H1 (cell line): ENCODE measurements around the gene PLTP.

ENCODE experiments used
- CEBPB ChIP-seq: IDR thresholded peaks from 2 replicates; pipeline ENCODE4 v1.6.1; 2012; ENCODE audit warnings: low read depth, low read length
- CREB1 ChIP-seq: IDR thresholded peaks from 2 replicates; pipeline ENCODE4 v1.6.1; 2012; ENCODE audit warnings: inconsistent platforms
- EZH2 ChIP-seq: fragments of 200-600 bp; sonication (generic); IDR thresholded peaks from 2 replicates; pipeline ENCODE4 v1.7.1; 2012; ENCODE audit warnings: low read depth, mild to moderate bottlenecking, moderate library complexity, low read length, inconsistent platforms; ENCODE audit not compliant: severe bottlenecking
- KDM1A ChIP-seq: fragments of 200-600, 300-600 bp; sonication (generic); IDR thresholded peaks from 2 replicates; pipeline ENCODE4 v1.7.1; 2016; ENCODE audit warnings: mild to moderate bottlenecking, low read length, borderline replicate concordance
- KDM5A ChIP-seq: fragments of 200-600 bp; IDR thresholded peaks from 2 replicates; pipeline ENCODE4 v1.7.1; 2012; ENCODE audit warnings: mild to moderate bottlenecking, low read length, inconsistent platforms, mixed read lengths
- POLR2A ChIP-seq, 2 experiments: IDR thresholded peaks; 1 replicate in 1 of 2; 2 replicates in 1 of 2; pipeline ENCODE4 v1.6.1; 2011; ENCODE audit warnings: low read depth in 2 of 2, low read length in 2 of 2, mild to moderate bottlenecking in 2 of 2; ENCODE audit errors: control extremely low read depth in 1 of 2
- RAD21 ChIP-seq, 2 experiments: IDR thresholded peaks in 1 of 2; conservative IDR thresholded peaks in 1 of 2; 2 replicates each; pipeline ENCODE4 v1.6.1; 2011; ENCODE audit warnings: low read depth in 2 of 2, low read length in 2 of 2, improper control_type of control experiment in 1 of 2, inconsistent platforms in 1 of 2, mild to moderate bottlenecking in 1 of 2, moderate library complexity in 1 of 2
- SIRT6 ChIP-seq: IDR thresholded peaks from one replicate; pipeline ENCODE4 v1.7.1; 2012; ENCODE audit warnings: low read length, inconsistent platforms
- SIX5 ChIP-seq: IDR thresholded peaks from 2 replicates; pipeline ENCODE4 v1.6.1; 2011; ENCODE audit warnings: mild to moderate bottlenecking, low read depth, low read length
- TBP ChIP-seq: IDR thresholded peaks from 2 replicates; pipeline ENCODE4 v1.6.1; 2011; ENCODE audit warnings: low read depth, low read length, improper control_type of control experiment
- YY1 ChIP-seq: IDR thresholded peaks from 2 replicates; pipeline ENCODE4 v1.6.1; 2011; ENCODE audit warnings: low read depth, mild to moderate bottlenecking, low read length
- TF ChIP-seq, protein P1 (sequence below), 3 experiments: IDR thresholded peaks; 1 replicate in 2 of 3; 2 replicates in 1 of 3; pipeline versions ENCODE4 v1.5.1 to v1.6.1; 2011; ENCODE audit warnings: low read length in 3 of 3, mild to moderate bottlenecking in 3 of 3, inconsistent platforms in 2 of 3, low read depth in 1 of 3, moderate library complexity in 1 of 3; ENCODE audit not compliant: insufficient read depth in 1 of 3; ENCODE audit errors: control extremely low read depth in 1 of 3
- TF ChIP-seq, protein P2 (sequence below): IDR thresholded peaks from 2 replicates; pipeline ENCODE4 v1.6.1; 2011; ENCODE audit warnings: low read length, improper control_type of control experiment

DNA sequence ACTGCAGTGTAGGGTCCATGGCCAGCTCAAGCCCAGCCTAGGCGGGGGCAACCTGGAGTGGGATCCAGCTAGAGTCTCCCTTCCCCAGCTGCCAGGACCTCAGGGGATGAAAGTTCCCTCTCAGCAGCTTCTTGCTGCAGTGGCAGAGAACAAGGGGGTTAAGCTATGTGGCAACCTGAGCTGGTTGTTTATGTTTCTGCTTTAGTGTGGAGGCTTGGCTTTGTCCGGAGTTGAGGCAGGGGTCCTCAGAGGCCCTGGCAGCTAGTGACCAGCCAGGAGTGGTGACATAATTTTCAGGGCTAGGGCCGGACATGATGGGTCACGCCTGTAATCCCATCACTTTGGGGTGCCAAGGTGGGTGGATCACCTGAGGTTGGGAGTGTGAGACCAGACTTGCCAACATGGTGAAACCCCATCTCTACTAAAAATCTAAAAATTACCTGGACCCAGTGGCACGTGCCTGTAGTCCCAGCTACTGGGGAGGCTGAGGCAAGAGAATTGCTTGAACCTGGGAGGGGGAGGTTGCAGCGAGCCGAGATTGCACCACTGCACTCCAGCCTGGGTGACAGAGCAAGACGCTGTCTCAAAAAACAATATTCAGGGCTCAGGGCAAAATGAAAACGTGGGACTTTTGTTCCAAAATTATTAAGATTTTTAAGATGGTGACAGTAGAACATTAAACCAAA, 14.0 kb upstream of the PLTP start:
- TF ChIP-seq POLR2A (IDR thresholded peaks at IDR 0.05; ENCODE audit: control extremely low read depth in 1 of 2, low read depth in 2 of 2, low read length in 2 of 2): no peak
- TF ChIP-seq RAD21 (IDR thresholded peaks at IDR 0.05 in 1 of 2, conservative IDR thresholded peaks at IDR 0.05 in 1 of 2; ENCODE audit: low read depth in 2 of 2, low read length in 2 of 2): no peak
- TF ChIP-seq, protein P1, sequence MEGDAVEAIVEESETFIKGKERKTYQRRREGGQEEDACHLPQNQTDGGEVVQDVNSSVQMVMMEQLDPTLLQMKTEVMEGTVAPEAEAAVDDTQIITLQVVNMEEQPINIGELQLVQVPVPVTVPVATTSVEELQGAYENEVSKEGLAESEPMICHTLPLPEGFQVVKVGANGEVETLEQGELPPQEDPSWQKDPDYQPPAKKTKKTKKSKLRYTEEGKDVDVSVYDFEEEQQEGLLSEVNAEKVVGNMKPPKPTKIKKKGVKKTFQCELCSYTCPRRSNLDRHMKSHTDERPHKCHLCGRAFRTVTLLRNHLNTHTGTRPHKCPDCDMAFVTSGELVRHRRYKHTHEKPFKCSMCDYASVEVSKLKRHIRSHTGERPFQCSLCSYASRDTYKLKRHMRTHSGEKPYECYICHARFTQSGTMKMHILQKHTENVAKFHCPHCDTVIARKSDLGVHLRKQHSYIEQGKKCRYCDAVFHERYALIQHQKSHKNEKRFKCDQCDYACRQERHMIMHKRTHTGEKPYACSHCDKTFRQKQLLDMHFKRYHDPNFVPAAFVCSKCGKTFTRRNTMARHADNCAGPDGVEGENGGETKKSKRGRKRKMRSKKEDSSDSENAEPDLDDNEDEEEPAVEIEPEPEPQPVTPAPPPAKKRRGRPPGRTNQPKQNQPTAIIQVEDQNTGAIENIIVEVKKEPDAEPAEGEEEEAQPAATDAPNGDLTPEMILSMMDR (IDR thresholded peaks at IDR 0.05; ENCODE audit: control extremely low read depth in 1 of 3, insufficient read depth in 1 of 3, low read depth in 1 of 3, low read length in 3 of 3): no peak
- TF ChIP-seq YY1: no peak
- TF ChIP-seq TBP: no peak
- TF ChIP-seq KDM5A: no peak
- TF ChIP-seq KDM1A: no peak
- TF ChIP-seq, protein P2, sequence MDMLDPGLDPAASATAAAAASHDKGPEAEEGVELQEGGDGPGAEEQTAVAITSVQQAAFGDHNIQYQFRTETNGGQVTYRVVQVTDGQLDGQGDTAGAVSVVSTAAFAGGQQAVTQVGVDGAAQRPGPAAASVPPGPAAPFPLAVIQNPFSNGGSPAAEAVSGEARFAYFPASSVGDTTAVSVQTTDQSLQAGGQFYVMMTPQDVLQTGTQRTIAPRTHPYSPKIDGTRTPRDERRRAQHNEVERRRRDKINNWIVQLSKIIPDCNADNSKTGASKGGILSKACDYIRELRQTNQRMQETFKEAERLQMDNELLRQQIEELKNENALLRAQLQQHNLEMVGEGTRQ: no peak
- TF ChIP-seq SIRT6: no peak
- no peak for TF ChIP-seq CEBPB
- no peak for TF ChIP-seq CREB1
- TF ChIP-seq EZH2: no peak
- no peak for TF ChIP-seq SIX5
